ENCODE results near the gene STK39.
"Not testable (repeated sequence)": the region's sequence is repeated elsewhere in the genome, so short reads cannot be mapped to it uniquely, and the experiment has no call there.

Gene STK39

GRCh38 chr2:168084288-168084687 lies 163.1 kb downstream of the STK39 start:
- no peak for TF ChIP-seq SPI1 (IDR thresholded peaks at IDR 0.05; ENCODE audit: borderline replicate concordance, low read depth)
- TF ChIP-seq REST (IDR thresholded peaks at IDR 0.05; ENCODE audit: insufficient replicate concordance, low read depth), result no peak
- Histone ChIP-seq H3K27ac (replicated peaks) (no peak overlapping the region), H3K4me3 (replicated peaks; ENCODE audit: insufficient read depth, low read length) (no peak overlapping the region), H3K27me3 (ENCODE audit: insufficient read depth, poor library complexity, severe bottlenecking) (no peaks in the 10 kb centered on the region)
- DNase-seq (ENCODE audit: low read depth in 1 of 2, low spot score in 1 of 2), result no peak

GRCh38 chr2:168081452-168081851 lies 165.9 kb downstream of the STK39 start:
- not testable (repeated sequence) for DNase-seq (ENCODE audit: low read depth in 1 of 2, low spot score in 1 of 2); H3K27ac ChIP-seq (replicated peaks); H3K4me3 ChIP-seq (replicated peaks; ENCODE audit: insufficient read depth, low read length); H3K27me3 ChIP-seq (ENCODE audit: insufficient read depth, poor library complexity, severe bottlenecking)

- Histone ChIP-seq H3K27me3 (ENCODE audit: insufficient read depth, poor library complexity, severe bottlenecking) (no peaks in the 10 kb centered on the region), H3K4me3 (replicated peaks; ENCODE audit: insufficient read depth, low read length) (no peak overlapping the region), H3K27ac (replicated peaks) (no peak overlapping the region)
- no peak for TF ChIP-seq POLR2AphosphoS5 (IDR thresholded peaks at IDR 0.05; ENCODE audit: low read depth)
- TF ChIP-seq, protein P1, sequence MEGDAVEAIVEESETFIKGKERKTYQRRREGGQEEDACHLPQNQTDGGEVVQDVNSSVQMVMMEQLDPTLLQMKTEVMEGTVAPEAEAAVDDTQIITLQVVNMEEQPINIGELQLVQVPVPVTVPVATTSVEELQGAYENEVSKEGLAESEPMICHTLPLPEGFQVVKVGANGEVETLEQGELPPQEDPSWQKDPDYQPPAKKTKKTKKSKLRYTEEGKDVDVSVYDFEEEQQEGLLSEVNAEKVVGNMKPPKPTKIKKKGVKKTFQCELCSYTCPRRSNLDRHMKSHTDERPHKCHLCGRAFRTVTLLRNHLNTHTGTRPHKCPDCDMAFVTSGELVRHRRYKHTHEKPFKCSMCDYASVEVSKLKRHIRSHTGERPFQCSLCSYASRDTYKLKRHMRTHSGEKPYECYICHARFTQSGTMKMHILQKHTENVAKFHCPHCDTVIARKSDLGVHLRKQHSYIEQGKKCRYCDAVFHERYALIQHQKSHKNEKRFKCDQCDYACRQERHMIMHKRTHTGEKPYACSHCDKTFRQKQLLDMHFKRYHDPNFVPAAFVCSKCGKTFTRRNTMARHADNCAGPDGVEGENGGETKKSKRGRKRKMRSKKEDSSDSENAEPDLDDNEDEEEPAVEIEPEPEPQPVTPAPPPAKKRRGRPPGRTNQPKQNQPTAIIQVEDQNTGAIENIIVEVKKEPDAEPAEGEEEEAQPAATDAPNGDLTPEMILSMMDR (IDR thresholded peaks at IDR 0.05; ENCODE audit: insufficient read depth, low read length), result no peak
- no peak for TF ChIP-seq SPI1 (IDR thresholded peaks at IDR 0.05; ENCODE audit: borderline replicate concordance, low read depth)
- TF ChIP-seq GABPA (IDR thresholded peaks at IDR 0.05; ENCODE audit: low read depth), result no peak
- TF ChIP-seq REST (IDR thresholded peaks at IDR 0.05; ENCODE audit: insufficient replicate concordance, low read depth), result no peak
- no peak for DNase-seq (ENCODE audit: low read depth in 1 of 2, low spot score in 1 of 2)
These were observed 168.2 kb downstream of the STK39 start for GRCh38 chr2:168079236-168079635.

GRCh38 chr2:168076731-168077130 lies 170.7 kb downstream of the STK39 start:
- TF ChIP-seq GABPA (IDR thresholded peaks at IDR 0.05; ENCODE audit: low read depth) (no peak), POLR2AphosphoS5 (IDR thresholded peaks at IDR 0.05; ENCODE audit: low read depth) (no peak), REST (IDR thresholded peaks at IDR 0.05; ENCODE audit: insufficient replicate concordance, low read depth) (no peak), SPI1 (IDR thresholded peaks at IDR 0.05; ENCODE audit: borderline replicate concordance, low read depth) (no peak)
- TF ChIP-seq, protein P1 (IDR thresholded peaks at IDR 0.05; ENCODE audit: insufficient read depth, low read length), result no peak
- no peak for DNase-seq (ENCODE audit: low read depth in 1 of 2, low spot score in 1 of 2)
- Histone ChIP-seq H3K4me3 (replicated peaks; ENCODE audit: insufficient read depth, low read length) (no peak overlapping the region), H3K27me3 (ENCODE audit: insufficient read depth, poor library complexity, severe bottlenecking) (no peaks in the 10 kb centered on the region), H3K27ac (replicated peaks) (no peak overlapping the region)

Measured in HL-60 (cell line).